GM12878 (cell line): ENCODE data around the gene SPIB. TPM values are rescaled to one million over a fixed set of nuclear protein-coding genes. Genes with fewer than 3 reads are reported as not detected.

Source experiments
- BMI1 ChIP-seq: fragments of 450-650 bp; IDR thresholded peaks from 2 replicates; pipeline ENCODE4 v1.6.1; 2016; ENCODE audit warnings: mild to moderate bottlenecking, moderate library complexity, borderline replicate concordance
- BRCA1 ChIP-seq: IDR thresholded peaks from 2 replicates; pipeline ENCODE4 v1.6.1; 2011; ENCODE audit warnings: low read depth, low read length, improper control_type of control experiment
- CHD1 ChIP-seq: IDR thresholded peaks from 2 replicates; pipeline ENCODE4 v1.6.1; 2012; ENCODE audit warnings: low read depth, low read length, improper control_type of control experiment
- CREM ChIP-seq: IDR thresholded peaks from 2 replicates; pipeline ENCODE4 v1.6.1; 2014; ENCODE audit warnings: antibody characterized with exemption, low read depth
- GATAD2B ChIP-seq: fragments of 450-650 bp; conservative IDR thresholded peaks from 2 replicates; pipeline ENCODE4 v1.6.1; 2017; ENCODE audit warnings: low read depth, mild to moderate bottlenecking, moderate library complexity
- HDAC6 ChIP-seq: fragments of 200-600 bp; sonication (generic); IDR thresholded peaks from one replicate; pipeline ENCODE4 v1.8.0; 2017; ENCODE audit warnings: antibody characterized with exemption; ENCODE audit not compliant: unreplicated experiment
- HDGF ChIP-seq: fragments of 450-650 bp; IDR thresholded peaks from 2 replicates; pipeline ENCODE4 v1.6.1; 2016; ENCODE audit warnings: antibody characterized with exemption
- KLF5 ChIP-seq: fragments of 450-650 bp; IDR thresholded peaks from 2 replicates; pipeline ENCODE4 v1.6.1; 2014; ENCODE audit warnings: mild to moderate bottlenecking; ENCODE audit not compliant: partially characterized antibody
- MTA3 ChIP-seq: IDR thresholded peaks from 2 replicates; pipeline ENCODE4 v1.6.1; 2012; ENCODE audit warnings: low read length, inconsistent platforms, borderline replicate concordance
- NBN ChIP-seq: fragments of 450-650 bp; IDR thresholded peaks from 2 replicates; pipeline ENCODE4 v1.6.1; 2016
- POLR2AphosphoS2 ChIP-seq: IDR thresholded peaks from 2 replicates; pipeline ENCODE4 v1.6.1; 2011; ENCODE audit warnings: low read depth, mild to moderate bottlenecking, low read length, improper control_type of control experiment, moderate library complexity
- SMARCA5 ChIP-seq: fragments of 450-650 bp; IDR thresholded peaks from 2 replicates; pipeline ENCODE4 v1.6.1; 2017; ENCODE audit warnings: mild to moderate bottlenecking
- SP1 ChIP-seq: IDR thresholded peaks from one replicate; pipeline ENCODE4 v1.6.1; 2011; ENCODE audit warnings: low read depth, low read length
- SREBF1 ChIP-seq: IDR thresholded peaks from 2 replicates; pipeline ENCODE4 v1.6.1; 2012; ENCODE audit warnings: mild to moderate bottlenecking, low read length
- STAT3 ChIP-seq: IDR thresholded peaks from 2 replicates; pipeline ENCODE4 v1.6.1; 2011; ENCODE audit warnings: low read depth, low read length, improper control_type of control experiment
- SUZ12 ChIP-seq: fragments of 200-600 bp; sonication (generic); IDR thresholded peaks from one replicate; pipeline ENCODE4 v1.6.1; 2018; ENCODE audit warnings: antibody characterized with exemption, mild to moderate bottlenecking; ENCODE audit not compliant: unreplicated experiment
- TCF3 ChIP-seq: IDR thresholded peaks from 2 replicates; pipeline ENCODE4 v1.6.1; 2012; ENCODE audit warnings: low read depth, mild to moderate bottlenecking, low read length, borderline replicate concordance; ENCODE audit not compliant: insufficient read depth
- TCF7 ChIP-seq: IDR thresholded peaks from 2 replicates; pipeline ENCODE4 v1.6.1; 2014; ENCODE audit warnings: antibody characterized with exemption, borderline replicate concordance
- ZNF274 ChIP-seq: IDR thresholded peaks from one replicate; pipeline ENCODE4 v1.8.0; 2011; ENCODE audit not compliant: insufficient read length, insufficient read depth
- ZSCAN29 ChIP-seq: fragments of 450-650 bp; IDR thresholded peaks from 2 replicates; pipeline ENCODE4 v1.6.1; 2017; ENCODE audit warnings: mild to moderate bottlenecking, moderate library complexity
- polyA plus RNA-seq, 11 experiments: library from polyadenylated mRNA; depleted of rRNA in 4 of 11; unstranded in 6 of 11; stranded (reverse) in 5 of 11; fragments of >200 nt; fragmentation: Nextera tagmentation in 4 of 11; fragmentation: Illumina TruSeq in 1 of 11; extraction: Ambion mirVana in 4 of 11; extraction: Trizol in 1 of 11; gene quantifications; 1 replicate in 1 of 11; 2 replicates in 10 of 11; pipeline versions ENCODE4 v1.2.1 to v1.2.3, GENCODE V29; 2011 to 2016; ENCODE audit warnings: inconsistent platforms in 2 of 11, missing spikeins in 2 of 11, low read depth in 1 of 11
- total RNA-seq, 4 experiments: library from RNA; depleted of rRNA in 3 of 4; stranded (reverse); fragments of >200 nt in 3 of 4; fragmentation: Illumina TruSeq in 1 of 4; extraction: Trizol in 1 of 4; gene quantifications; 2 replicates each; pipeline versions ENCODE4 v1.2.1 to v1.2.3, GENCODE V29; 2013 to 2021
- TF ChIP-seq, protein P1 (sequence below): IDR thresholded peaks from 2 replicates; pipeline ENCODE4 v1.6.1; 2011; ENCODE audit warnings: low read depth, low read length, improper control_type of control experiment, borderline replicate concordance
- TF ChIP-seq, protein P2 (sequence below): fragments of 150-350 bp; IDR thresholded peaks from 2 replicates; pipeline ENCODE4 v1.6.1; 2014; ENCODE audit warnings: mild to moderate bottlenecking, low read depth, low read length
- TF ChIP-seq, protein P3 (sequence below): IDR thresholded peaks from 2 replicates; pipeline ENCODE4 v1.6.1; 2012; ENCODE audit warnings: mild to moderate bottlenecking, low read depth, low read length
- TF ChIP-seq, protein P4 (sequence below): fragments of 450-650 bp; IDR thresholded peaks from 2 replicates; pipeline ENCODE4 v1.6.1; 2017; ENCODE audit warnings: mild to moderate bottlenecking
- TF ChIP-seq, protein P5 (sequence below): IDR thresholded peaks from 2 replicates; pipeline ENCODE4 v1.6.1; 2012; ENCODE audit warnings: low read depth, low read length, improper control_type of control experiment

The SPIB gene
- total and polyA plus RNA-seq, 10 of the 15 experiments (the other 5 are each of a cell fraction or from before 2014, with no cell fraction given), result 3.5 to 123 (median 56.0) TPM

DNA sequence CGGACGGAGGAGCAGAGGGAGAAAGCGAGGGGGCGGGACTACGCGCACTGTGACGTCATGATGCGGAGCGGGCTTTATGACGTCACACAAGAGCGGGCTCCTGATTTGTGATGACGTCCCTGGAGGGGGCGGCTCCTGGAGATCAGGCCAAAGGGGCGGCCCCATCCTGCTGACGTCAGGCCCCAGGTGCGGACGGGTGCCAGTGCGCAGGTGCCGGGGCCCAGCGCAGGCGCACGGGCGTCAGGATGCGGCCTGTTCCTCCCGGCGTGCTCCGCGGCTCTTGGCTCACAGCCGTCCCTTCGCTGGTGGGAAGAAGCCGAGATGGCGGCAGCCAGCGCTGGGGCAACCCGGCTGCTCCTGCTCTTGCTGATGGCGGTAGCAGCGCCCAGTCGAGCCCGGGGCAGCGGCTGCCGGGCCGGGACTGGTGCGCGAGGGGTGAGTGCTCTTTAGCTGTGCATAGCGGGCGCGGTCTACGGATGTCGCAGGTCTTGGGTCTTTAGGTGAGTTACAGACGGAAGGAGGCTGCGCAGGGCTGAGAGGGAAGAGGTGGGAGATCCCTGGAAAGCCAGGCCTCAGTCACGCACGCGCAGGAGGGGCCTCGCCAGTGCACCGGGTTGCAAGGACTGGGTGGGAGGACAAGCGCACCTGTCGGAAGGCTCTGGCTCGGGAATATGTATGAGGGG is 57.6 kb downstream of the SPIB start, which contains the start of the genes EMC10 and GARIN5A (continued):
- no peak for TF ChIP-seq ZNF274
- TF ChIP-seq NBN, result peak; percentile 100
- TF ChIP-seq CREM, result peak; percentile 100
- TF ChIP-seq, protein P1, sequence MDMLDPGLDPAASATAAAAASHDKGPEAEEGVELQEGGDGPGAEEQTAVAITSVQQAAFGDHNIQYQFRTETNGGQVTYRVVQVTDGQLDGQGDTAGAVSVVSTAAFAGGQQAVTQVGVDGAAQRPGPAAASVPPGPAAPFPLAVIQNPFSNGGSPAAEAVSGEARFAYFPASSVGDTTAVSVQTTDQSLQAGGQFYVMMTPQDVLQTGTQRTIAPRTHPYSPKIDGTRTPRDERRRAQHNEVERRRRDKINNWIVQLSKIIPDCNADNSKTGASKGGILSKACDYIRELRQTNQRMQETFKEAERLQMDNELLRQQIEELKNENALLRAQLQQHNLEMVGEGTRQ, result no peak
- no peak for TF ChIP-seq BMI1
- TF ChIP-seq TCF7, result no peak
- TF ChIP-seq CHD1, result no peak
- TF ChIP-seq TCF3, result peak; percentile 87
- no peak for TF ChIP-seq STAT3
- TF ChIP-seq SP1, result peak; percentile 79
- TF ChIP-seq SMARCA5, result peak; percentile 5; the same call in 1 of the 2 replicates
- 0 out of 2 replicates have a peak, but pooled peaks have one; percentile 14 for TF ChIP-seq HDGF
- TF ChIP-seq MTA3, result no peak
- TF ChIP-seq KLF5, result peak; percentile 48
- no peak for TF ChIP-seq HDAC6
- no peak for TF ChIP-seq SUZ12
- peak; percentile 73; the same call in 1 of the 2 replicates for TF ChIP-seq BRCA1
- TF ChIP-seq, protein P2, sequence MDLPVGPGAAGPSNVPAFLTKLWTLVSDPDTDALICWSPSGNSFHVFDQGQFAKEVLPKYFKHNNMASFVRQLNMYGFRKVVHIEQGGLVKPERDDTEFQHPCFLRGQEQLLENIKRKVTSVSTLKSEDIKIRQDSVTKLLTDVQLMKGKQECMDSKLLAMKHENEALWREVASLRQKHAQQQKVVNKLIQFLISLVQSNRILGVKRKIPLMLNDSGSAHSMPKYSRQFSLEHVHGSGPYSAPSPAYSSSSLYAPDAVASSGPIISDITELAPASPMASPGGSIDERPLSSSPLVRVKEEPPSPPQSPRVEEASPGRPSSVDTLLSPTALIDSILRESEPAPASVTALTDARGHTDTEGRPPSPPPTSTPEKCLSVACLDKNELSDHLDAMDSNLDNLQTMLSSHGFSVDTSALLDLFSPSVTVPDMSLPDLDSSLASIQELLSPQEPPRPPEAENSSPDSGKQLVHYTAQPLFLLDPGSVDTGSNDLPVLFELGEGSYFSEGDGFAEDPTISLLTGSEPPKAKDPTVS, result no peak
- TF ChIP-seq ZSCAN29, result no peak
- no peak for TF ChIP-seq SREBF1
- TF ChIP-seq, protein P3, sequence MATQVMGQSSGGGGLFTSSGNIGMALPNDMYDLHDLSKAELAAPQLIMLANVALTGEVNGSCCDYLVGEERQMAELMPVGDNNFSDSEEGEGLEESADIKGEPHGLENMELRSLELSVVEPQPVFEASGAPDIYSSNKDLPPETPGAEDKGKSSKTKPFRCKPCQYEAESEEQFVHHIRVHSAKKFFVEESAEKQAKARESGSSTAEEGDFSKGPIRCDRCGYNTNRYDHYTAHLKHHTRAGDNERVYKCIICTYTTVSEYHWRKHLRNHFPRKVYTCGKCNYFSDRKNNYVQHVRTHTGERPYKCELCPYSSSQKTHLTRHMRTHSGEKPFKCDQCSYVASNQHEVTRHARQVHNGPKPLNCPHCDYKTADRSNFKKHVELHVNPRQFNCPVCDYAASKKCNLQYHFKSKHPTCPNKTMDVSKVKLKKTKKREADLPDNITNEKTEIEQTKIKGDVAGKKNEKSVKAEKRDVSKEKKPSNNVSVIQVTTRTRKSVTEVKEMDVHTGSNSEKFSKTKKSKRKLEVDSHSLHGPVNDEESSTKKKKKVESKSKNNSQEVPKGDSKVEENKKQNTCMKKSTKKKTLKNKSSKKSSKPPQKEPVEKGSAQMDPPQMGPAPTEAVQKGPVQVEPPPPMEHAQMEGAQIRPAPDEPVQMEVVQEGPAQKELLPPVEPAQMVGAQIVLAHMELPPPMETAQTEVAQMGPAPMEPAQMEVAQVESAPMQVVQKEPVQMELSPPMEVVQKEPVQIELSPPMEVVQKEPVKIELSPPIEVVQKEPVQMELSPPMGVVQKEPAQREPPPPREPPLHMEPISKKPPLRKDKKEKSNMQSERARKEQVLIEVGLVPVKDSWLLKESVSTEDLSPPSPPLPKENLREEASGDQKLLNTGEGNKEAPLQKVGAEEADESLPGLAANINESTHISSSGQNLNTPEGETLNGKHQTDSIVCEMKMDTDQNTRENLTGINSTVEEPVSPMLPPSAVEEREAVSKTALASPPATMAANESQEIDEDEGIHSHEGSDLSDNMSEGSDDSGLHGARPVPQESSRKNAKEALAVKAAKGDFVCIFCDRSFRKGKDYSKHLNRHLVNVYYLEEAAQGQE, result no peak
- TF ChIP-seq, protein P4, sequence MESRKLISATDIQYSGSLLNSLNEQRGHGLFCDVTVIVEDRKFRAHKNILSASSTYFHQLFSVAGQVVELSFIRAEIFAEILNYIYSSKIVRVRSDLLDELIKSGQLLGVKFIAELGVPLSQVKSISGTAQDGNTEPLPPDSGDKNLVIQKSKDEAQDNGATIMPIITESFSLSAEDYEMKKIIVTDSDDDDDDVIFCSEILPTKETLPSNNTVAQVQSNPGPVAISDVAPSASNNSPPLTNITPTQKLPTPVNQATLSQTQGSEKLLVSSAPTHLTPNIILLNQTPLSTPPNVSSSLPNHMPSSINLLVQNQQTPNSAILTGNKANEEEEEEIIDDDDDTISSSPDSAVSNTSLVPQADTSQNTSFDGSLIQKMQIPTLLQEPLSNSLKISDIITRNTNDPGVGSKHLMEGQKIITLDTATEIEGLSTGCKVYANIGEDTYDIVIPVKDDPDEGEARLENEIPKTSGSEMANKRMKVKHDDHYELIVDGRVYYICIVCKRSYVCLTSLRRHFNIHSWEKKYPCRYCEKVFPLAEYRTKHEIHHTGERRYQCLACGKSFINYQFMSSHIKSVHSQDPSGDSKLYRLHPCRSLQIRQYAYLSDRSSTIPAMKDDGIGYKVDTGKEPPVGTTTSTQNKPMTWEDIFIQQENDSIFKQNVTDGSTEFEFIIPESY, result no peak; the same call in 1 of the 2 replicates
- peak; percentile 82; the same call in 1 of the 2 replicates for TF ChIP-seq GATAD2B
- TF ChIP-seq, protein P5, sequence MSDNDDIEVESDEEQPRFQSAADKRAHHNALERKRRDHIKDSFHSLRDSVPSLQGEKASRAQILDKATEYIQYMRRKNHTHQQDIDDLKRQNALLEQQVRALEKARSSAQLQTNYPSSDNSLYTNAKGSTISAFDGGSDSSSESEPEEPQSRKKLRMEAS, result no peak
- peak; percentile 92 for TF ChIP-seq POLR2AphosphoS2
